Stimulated activated CD8-positive, alpha-beta memory T cell treated with anti-CD3 and anti-CD28 coated beads, Interleukin-4, amount 100 ng/mL, for 1 hour (primary cell): Measurements from ENCODE around the gene SYNE3.

ENCODE experiments used
- DNase-seq, 2 donors: peaks; one replicate each; pipeline ENCODE4 v3.0.0-alpha.2; 2020; ENCODE audit warnings: low read depth in 2 of 2, low spot score in 1 of 2

SYNE3 gene, protein sequence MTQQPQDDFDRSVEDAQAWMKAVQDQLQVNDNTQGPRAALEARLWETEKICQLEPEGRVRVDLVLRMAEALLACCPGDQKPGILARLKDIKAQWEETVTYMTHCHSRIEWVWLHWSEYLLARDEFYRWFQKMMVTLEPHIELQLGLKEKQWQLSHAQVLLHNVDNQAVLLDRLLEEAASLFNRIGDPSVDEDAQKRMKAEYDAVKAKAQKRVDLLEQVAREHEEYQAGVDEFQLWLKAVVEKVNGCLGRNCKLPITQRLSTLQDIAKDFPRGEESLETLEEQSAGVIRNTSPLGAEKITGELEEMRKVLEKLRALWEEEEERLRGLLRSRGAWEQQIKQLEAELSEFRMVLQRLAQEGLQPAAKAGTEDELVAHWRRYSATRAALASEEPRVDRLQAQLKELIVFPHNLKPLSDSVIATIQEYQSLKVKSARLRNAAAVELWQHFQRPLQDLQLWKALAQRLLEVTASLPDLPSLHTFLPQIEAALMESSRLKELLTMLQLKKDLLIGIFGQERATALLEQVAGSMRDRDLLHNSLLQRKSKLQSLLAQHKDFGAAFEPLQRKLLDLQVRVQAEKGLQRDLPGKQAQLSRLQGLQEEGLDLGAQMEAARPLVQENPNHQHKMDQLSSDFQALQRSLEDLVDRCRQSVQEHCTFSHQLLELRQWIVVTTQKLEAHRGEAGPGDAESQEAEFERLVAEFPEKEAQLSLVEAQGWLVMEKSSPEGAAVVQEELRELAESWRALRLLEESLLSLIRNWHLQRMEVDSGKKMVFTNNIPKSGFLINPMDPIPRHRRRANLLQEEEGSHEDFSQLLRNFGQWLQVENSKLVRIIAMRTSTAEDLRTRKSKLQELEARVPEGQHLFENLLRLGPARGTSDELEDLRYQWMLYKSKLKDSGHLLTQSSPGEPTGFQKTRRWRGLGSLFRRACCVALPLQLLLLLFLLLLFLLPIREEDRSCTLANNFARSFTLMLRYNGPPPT

DNA sequence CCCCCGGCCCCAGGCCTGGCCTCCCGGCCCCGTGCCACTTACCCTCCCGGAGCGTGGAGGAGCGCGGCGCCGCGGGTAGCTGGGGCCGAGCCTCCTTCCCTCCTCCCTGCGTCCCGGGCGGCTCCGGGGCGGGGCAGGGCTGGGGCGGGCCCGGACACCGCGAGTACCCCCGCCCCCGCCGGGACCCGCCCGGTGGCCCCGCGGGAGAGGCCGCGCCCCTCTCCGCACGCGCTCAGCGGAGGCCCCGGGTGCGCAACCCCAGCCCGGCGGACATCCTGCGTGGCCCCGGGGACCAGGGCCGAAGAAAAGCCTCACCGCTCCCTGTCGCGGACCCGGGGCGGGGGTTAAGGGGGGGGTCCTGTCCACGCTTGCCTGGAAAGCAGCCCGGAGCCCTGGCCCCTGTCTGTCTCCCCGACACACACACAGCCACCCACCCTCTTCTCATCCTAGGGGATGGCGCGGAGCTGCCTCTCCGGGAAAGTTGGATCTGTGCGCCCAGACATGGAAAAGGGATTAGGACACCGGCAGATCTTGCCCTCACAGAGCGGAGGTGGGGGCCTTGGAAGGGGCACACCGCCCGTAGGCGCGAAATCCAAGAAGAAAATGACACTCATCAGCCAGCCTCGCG, at the start of gene SYNE3:
TSS of gene SYNE3 (minus strand) at position 97 of the 628 bp plus-strand sequence. CDS start 40,829 bp downstream, outside the sequence.
- no peak for DNase-seq

DNA sequence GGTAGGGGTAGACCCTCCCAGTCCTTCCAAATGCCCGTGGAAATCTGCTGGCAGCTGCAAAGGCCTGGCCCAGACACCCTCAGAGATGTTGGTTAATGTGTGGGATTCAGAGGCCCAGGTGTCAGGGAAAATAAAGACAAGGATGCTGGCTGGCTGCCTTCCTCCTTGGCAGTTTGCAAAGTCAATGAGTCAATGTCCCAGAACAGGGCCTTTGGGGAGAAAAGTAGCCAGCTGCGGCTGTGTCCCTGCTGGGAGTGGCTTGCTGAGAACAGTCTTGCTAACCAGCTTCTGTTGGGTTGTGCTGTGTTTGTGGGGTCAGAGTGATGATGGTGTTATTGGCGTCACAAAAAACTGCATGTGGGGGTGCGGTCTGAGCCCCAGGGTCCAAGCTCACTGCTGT, 47.6 kb upstream of the SYNE3 start:
- no peak for DNase-seq

DNA sequence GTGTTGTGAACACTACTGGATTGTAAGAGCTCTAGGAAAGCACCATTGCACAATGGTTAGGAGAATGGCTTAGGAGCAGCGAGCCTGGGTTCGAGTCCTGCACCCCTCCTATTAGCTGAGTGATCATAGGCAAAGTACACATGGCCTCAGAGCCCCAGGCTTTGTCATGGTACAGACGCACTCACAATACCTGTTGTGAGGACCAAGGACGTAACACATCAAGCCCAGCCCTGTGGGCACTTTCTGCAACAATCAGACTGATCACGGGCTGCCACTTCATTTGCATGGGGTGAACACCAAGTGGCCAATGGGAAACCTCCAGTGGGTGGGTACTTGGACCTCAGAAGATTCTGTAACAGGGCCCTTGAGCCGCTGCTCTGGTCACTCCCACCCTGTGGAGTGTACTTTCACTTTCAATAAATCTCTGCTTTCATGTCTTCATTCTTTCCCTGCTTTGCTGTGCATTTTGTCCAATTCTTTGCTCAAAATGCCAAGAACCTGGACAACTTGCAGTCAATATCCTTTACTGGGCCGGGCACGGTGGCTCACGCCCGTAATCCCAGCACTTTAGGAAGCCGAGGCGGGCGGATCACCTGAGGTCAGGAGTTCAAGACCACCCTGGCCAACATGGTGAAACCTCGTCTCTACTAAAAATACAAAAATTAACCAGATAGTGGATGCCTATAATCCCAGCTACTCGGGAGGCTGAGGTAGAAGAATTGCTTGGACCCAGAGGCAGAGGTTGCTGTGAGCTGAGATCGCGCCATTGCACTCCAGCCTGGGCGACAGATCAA, 46.6 kb upstream of the SYNE3 start:
- DNase-seq = no peak

DNA sequence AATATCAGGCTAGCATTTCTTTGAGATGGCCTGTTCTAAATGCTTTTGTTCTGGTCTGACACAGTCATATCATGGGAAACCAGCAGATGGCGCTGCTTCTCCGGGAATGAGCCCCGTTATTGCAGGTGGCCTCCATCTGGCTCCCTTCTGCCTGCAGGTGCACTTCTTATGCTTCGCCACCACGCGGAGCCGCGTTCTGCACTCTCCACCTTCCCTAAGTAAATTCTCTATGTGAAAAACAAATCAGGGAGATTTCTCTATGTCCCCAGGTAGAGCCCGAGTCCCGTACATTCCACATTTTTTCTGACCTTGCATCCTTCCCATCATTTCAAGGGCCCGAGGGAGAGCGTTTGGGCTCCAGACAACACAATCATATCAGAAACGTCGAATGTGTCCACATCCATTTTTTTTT, 44.6 kb upstream of the SYNE3 start:
- peak; percentile 60 to 73 for DNase-seq

DNA sequence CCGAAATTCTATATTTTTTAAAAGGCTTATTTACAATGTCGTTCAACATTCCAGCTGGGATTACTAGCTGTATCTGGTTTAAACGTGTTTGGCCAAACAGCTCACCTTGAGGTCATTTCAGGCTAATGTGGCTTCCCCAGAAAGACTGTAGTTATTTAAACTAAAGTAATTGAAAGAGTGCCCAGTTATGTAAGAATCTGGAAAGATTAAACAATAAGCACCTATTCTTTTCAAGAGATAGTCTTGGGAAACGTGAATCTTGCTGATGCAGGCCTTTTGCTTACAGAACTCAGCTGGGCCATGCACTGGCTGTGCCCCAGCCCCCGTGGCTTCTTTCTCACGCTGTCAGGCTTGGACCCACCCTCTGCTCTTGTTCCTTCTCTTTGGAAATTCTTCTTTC, 42.8 kb upstream of the SYNE3 start:
- DNase-seq = no peak

DNA sequence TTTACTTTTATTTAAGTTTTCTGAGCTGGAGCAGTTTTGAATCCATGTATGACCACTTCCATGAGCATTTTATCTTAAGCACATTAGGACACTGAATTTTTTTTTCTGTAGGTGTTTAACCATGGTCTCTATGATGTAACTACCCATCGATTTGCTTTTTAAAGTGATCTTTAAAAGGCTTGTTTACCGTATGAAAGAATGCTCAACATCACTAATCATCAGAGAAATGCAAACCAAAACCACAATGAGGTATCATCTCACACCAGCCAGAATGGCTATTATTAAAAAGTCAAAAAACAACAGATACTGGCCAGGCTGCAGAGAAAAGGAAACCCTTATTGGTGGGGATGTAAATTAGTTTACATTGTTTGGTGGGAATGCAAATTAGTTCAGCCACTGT, 41.4 kb upstream of the SYNE3 start:
- no peak for DNase-seq

DNA sequence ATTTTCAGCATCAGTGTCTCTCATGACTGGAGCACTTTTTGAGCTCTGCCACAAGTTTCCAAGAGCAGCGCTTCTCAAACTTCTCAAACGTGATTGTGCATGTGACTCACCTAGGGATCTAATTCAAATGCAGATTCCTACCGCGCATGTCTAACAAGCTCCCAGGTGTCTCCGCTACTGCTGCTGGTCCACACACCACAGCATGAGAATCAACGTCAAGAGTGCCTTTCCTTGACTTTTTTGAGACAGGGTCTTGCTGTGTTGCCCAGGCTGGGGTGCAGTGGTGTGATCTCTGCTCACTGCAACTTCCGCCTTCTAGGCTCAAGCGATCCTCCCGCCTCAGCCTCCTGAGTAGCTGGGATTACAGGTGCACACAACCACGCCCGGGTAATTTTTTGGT, 40.8 kb upstream of the SYNE3 start:
- no peak for DNase-seq

DNA sequence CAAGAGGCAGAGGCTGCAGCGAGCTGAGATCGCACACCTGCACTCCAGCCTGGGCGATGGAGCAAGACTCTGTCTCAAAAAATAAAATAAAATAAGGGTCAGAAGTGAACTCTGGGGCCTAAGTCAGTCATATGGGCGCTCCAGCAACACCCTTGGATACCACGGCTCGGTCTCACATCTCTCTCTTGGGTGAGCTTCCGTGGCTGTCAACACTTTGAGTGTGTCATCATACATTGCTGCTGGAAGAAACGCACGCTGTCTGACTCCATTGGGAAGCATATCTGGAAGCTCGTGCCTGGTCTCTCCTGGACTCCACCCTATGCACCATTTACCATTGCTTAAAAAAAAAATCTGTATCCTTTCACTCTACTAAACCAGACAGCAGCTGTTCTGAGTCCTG, 38.6 kb upstream of the SYNE3 start:
- no peak for DNase-seq

DNA sequence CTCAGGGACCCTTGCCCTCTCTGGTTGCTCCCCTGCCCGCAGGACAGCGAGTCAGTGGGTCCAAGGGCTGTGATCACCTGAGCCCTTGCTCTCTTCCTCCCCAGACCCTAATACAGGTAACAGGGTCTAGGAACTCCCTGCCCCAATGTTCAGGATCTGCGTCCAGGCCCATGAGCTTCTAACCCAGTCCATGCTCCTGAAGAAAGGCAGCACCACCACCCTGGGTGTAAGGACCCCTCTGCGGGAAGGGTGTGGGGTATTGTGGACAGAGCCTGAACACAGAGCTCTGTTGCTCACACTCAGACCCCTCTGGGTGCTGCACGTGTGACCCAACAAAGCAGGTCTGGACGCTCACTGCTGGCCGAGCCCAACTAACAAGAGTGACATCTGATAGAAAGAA, 36.7 kb upstream of the SYNE3 start:
- DNase-seq = no peak

DNA sequence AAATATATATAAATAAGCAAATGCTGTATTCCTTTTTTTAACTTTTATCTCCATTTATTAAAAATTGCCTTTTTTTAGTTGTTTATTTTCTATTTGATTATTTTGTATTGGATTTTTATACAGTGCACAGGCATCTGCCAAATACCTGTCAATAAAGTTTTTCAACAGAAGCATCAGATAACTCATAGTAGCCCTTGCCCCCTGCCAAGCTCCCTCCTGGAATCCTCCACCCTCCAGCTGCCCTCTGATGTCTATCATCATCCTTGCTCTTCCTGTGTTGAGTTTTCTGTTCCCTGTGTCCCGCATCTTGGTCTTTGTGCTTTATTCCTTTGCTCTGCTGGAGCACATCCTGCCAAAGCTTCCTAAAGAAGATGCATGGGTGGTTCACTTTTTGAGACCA, 35.0 kb upstream of the SYNE3 start:
- no peak for DNase-seq

DNA sequence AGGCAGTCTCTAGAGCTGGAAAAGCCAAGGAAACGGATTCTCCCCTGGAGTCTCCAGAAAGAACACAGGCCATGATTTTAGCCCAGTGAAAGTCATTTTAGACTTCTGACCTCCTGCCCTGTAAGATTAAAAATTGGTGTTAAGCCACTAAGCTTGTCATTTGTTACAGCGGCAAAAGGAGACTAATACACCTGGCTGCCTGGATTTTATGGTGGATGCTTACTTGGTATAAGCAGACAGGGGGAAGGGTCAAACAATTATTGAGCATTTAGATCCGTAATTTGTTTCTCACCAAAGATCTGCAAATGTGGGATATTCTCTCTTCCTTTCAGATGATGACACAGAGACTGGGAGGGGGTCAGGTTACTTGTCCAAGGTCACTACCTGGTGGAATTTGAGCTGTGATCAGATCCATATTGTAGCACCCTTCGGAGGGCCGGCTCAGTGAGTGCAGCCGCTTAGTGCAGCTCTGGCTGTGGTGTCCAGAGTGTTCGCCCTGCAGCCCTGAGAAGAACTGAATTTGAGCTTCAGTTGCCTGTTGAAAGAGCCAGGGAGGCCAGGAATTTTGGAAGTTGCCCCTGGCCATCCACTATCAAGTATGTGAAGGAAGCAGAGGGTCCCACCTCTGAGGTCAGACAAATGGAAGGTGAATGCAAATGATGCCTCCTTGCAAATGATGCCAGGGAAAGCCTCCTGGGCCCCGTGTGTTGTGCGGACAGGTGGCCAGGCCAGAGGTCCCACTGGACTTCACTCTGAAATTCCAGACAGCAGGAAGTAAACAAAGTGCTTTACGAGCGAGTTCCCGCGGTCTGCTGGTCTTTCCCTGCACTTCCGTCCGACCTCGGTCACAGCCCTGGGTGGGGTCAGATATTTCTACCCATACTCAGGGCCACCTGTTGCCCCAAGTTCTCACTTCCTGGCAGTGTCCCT, 33.5 kb upstream of the SYNE3 start:
- no peak for DNase-seq

DNA sequence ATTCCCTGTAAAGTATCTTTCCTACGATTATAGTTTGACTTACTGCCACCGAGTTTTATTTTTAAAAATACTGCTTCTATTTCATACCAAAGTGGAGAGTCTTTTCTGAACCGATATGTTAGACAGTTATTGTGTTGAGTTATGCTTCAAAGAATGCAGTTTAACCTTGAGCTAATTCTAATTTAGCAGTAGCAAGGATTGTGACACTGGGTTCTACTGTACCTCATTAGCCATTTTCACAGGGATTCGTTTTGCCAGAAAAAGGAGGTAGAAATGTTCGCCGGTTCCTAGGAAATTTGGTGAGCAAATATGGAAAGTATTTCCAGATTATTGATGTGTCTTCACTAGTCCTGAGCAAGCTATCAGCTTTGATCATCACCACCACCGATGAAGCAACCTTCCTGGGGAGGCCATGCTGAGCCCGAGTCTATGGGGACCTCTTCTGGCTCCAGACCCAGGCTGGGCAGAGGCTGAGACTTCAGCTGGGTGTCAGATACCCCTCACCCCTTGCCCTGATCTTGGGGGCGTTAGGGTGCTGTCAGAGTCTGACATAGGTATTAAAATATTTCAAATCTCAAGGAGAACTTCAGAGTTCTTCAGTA, 32.0 kb upstream of the SYNE3 start:
- no peak for DNase-seq

DNA sequence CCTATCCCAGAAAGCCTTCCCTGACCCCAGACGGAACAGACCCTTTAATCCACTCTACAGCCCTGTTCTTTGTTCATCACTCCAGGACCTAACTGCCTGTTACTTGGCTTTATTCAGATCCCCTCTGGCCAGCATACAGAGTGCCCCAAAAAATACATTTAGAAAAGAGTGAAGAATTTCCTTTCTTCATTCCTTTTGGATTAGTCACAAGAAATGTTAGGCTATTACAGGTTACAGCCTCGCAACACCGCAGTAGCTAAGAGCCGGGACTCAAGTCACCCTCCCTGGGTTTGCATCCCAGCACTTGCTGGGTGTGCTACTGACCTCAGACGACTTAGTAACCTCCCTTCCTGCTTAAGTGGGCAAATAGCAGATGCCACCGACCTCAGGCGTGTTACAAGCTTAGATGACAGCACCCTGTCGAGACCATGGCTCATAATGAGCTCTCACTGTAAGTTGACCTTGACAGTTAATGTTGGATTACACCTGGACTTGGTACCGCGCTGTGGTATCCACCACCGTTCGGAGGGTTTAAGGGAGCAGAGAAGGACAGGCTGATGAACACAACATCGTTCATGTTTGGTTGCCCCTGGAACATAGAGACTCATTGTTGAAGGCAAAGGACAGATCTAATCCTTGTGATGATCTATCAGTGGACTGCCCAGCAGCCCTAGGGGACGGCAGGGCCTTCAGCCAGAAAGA, 31.3 kb upstream of the SYNE3 start:
- DNase-seq = no peak

DNA sequence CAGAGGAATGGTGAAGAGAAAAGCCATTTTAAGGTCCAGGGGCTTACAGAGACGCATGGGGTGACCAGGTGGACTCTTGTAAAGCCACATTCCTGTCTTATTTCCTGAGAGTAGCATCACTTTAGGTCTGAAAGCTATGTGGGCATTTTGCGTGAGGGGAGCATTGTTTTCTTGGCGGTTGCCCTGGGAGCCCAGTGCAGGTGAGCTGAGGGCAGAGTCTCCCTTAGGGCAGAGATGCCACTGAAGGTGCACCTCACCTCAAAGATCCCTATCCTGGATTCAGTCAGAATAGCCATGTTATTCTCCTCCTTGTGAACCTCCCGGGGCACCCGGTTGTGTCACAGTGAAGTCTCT, 30.8 kb upstream of the SYNE3 start:
- no peak for DNase-seq

DNA sequence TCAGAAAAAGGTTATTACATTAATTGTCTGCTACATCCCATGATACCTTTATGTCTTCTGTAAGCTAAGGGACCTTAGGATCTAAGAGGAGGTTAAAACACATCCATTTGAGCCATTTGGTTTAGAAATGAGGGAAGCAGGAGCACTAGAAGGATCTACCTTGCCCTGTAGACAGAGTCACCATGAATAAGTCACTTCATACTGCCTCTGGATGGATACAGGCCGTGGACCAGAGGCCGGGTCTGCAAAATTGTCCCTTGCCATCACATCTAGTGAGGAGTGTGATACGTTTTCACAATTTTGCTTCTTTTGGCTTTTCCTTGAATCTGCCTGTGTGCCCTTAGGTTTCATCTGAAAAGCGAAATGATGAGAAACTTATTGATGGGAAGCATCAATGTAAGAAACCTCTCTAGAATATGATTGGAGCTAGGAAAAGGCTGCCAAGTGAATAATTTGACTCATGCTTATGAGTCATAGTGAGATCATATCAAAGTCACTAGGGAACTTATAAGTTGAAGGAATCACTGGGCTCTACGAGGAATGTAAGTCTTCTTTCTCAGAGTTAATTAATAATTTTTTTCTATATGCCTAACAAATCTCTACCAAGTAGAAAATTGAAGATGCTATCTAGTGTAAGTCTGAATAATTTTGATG, 29.2 kb upstream of the SYNE3 start:
- no peak for DNase-seq

DNA sequence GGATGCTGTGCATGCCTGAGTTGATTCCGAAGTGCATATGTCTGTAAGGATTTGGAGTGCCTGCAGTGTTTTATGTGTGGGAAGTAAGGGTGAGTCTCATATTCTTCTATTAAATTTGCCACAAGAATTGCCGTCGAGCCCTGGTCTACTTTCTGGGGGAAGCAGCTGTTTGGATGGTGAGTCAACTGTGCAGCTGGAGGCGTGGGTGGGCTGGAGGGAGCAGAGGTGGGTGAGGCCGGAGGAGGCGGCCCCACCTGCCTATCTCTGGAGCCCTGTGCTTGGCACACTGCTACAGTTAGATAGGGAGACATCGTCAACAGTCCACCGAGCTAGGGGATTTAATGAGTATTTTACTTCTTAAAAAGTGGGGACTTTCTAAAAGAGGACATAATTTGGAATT, 28.1 kb upstream of the SYNE3 start:
- DNase-seq = no peak

DNA sequence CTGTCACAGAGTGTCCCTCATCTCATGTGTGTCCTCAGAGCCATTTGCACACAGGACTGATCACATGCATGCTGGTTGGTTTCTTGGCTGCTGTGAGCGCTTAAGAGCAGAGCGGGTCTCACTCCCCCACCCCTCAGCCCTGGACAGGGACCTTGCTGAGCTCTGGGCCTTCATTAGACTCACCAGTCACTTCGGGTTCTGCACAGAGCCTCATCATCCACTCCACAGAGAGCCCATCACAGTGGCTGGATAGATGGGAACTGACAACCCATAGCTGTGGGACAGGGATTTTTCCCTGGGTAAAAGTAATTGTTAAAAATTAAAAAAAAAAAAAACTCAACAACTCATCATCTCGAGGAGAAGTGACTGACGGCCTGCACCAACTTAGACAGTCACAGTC, 26.6 kb upstream of the SYNE3 start:
- no peak for DNase-seq
